ENCODE measurements around the gene ZNF132.

Gene ZNF132

GRCh38 chr19:58385891-58386575 lies 53.9 kb downstream of the ZNF132 start:
- DNase-seq: no peak

- DNase-seq: no peak
Measured at GRCh38 chr19:58385313-58385890, 54.6 kb downstream of the ZNF132 start.

GRCh38 chr19:58382997-58383603 lies 56.9 kb downstream of the ZNF132 start:
- DNase-seq: no peak

All from CD4-positive, alpha-beta T cell treated with Interleukin-1 beta for 1 hour (primary cell).